Measurements from ENCODE around the gene PI4KB. TPM values are rescaled to one million over a fixed set of nuclear protein-coding genes. Genes with fewer than 3 reads are reported as not detected.
A peak's percentile ranks its signal among the peaks of the same experiment; 100 is the strongest.

Gene PI4KB
- total and polyA plus RNA-seq, 9 of the 15 experiments (the other 6 are each of a cell fraction or from before 2014, with no cell fraction given) = 3.1 to 65.4 (median 45.1) TPM

DNA sequence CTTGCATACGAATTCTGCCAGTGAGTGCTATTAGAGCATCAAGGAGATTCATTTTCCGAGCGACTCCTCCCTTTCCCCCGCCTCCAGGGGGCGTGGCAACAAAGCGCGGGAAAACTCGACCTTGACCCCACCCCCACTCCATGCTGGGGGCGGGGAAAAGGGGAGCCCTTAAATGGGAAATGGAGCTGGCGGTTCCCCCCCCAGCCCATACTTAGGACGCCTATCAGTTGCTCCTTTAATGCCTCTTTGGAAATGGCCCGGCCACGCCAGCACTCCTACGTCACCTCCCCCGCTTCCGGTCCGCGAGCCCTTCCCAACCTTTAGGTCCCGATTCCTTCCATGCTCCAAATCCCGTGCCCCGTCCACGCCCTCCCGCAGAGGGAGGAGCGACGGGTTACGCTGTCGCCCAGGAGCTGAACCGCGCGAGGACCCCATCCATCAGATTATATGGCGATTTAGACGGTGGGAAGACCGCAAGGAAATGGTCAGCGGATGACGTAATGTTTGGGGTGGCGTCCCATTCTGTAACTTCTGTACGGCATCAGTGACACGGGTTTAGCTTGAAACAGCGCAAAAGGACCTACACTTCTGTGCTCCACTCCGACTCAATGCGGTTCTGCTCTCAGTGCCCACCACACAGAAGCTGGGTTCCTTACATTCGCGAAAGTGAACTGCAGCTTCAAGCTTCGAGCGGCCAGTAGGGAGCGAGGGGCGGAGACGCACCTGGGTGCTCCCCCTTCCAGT, 45.8 kb downstream of the PI4KB start (continued):
- TF ChIP-seq, protein P1, sequence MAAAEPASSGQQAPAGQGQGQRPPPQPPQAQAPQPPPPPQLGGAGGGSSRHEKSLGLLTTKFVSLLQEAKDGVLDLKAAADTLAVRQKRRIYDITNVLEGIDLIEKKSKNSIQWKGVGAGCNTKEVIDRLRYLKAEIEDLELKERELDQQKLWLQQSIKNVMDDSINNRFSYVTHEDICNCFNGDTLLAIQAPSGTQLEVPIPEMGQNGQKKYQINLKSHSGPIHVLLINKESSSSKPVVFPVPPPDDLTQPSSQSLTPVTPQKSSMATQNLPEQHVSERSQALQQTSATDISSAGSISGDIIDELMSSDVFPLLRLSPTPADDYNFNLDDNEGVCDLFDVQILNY (CRISPR knock-in tag; IDR thresholded peaks at IDR 0.05) = 0 out of 2 replicates have a peak, but pooled peaks have one; percentile 63
- TF ChIP-seq SAFB (IDR thresholded peaks at IDR 0.05; ENCODE audit: borderline replicate concordance, low read depth, low read length) (no peak; the same call in 1 of the 2 replicates), NCOA1 (IDR thresholded peaks at IDR 0.05; ENCODE audit: low read depth) (peak; percentile 97), ERF (CRISPR knock-in tag; IDR thresholded peaks at IDR 0.05) (peak; percentile 85), SAP30 (IDR thresholded peaks at IDR 0.05; ENCODE audit: borderline replicate concordance, insufficient read depth, low read depth, low read length, poor library complexity, severe bottlenecking) (peak; percentile 61), GTF2F1 (IDR thresholded peaks at IDR 0.05; ENCODE audit: low read depth, low read length) (peak; percentile 26), C11orf30 (IDR thresholded peaks at IDR 0.05; ENCODE audit: low read depth) (peak; percentile 36; the same call in 1 of the 2 replicates), KLF1 (tag; IDR thresholded peaks at IDR 0.05) (peak; percentile 92), SPI1 (IDR thresholded peaks at IDR 0.05; ENCODE audit: borderline replicate concordance, low read depth, low read length) (0 out of 2 replicates have a peak, but pooled peaks have one; percentile 0), ZNF79 (CRISPR knock-in tag; IDR thresholded peaks at IDR 0.05; ENCODE audit: low read depth) (no peak), ZC3H4 (CRISPR knock-in tag; IDR thresholded peaks at IDR 0.05; ENCODE audit: borderline replicate concordance) (peak; percentile 98; the same call in 1 of the 2 replicates), FOXK1 (CRISPR knock-in tag; IDR thresholded peaks at IDR 0.05; ENCODE audit: borderline replicate concordance) (peak; percentile 80), NBN (IDR thresholded peaks at IDR 0.05; ENCODE audit: low read depth) (peak; percentile 97), HDAC8 (tag; IDR thresholded peaks at IDR 0.05) (peak; percentile 79), SP1 (CRISPR knock-in tag; IDR thresholded peaks at IDR 0.05) (peak; percentile 97), NEUROD1 (IDR thresholded peaks at IDR 0.05; ENCODE audit: borderline replicate concordance, low read depth, low read length, partially characterized antibody) (peak; percentile 98)
- TF ChIP-seq, protein P2, sequence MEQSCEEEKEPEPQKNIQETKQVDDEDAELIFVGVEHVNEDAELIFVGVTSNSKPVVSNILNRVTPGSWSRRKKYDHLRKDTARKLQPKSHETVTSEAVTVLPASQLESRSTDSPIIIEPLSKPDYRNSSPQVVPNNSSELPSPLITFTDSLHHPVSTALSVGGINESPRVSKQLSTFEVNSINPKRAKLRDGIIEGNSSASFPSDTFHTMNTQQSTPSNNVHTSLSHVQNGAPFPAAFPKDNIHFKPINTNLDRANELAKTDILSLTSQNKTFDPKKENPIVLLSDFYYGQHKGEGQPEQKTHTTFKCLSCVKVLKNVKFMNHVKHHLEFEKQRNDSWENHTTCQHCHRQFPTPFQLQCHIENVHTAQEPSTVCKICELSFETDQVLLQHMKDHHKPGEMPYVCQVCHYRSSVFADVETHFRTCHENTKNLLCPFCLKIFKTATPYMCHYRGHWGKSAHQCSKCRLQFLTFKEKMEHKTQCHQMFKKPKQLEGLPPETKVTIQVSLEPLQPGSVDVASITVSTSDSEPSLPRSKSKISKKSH (CRISPR knock-in tag; IDR thresholded peaks at IDR 0.05) = no peak
- TF ChIP-seq, protein P3, sequence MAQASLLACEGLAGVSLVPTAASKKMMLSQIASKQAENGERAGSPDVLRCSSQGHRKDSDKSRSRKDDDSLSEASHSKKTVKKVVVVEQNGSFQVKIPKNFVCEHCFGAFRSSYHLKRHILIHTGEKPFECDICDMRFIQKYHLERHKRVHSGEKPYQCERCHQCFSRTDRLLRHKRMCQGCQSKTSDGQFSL (CRISPR knock-in tag; IDR thresholded peaks at IDR 0.05) = peak; percentile 100
- TF ChIP-seq, protein P3 (tag; IDR thresholded peaks at IDR 0.05) = peak in 1 of 2 experiments; percentile 99; a peak in 2 of 4 replicates
- TF ChIP-seq, protein P4, sequence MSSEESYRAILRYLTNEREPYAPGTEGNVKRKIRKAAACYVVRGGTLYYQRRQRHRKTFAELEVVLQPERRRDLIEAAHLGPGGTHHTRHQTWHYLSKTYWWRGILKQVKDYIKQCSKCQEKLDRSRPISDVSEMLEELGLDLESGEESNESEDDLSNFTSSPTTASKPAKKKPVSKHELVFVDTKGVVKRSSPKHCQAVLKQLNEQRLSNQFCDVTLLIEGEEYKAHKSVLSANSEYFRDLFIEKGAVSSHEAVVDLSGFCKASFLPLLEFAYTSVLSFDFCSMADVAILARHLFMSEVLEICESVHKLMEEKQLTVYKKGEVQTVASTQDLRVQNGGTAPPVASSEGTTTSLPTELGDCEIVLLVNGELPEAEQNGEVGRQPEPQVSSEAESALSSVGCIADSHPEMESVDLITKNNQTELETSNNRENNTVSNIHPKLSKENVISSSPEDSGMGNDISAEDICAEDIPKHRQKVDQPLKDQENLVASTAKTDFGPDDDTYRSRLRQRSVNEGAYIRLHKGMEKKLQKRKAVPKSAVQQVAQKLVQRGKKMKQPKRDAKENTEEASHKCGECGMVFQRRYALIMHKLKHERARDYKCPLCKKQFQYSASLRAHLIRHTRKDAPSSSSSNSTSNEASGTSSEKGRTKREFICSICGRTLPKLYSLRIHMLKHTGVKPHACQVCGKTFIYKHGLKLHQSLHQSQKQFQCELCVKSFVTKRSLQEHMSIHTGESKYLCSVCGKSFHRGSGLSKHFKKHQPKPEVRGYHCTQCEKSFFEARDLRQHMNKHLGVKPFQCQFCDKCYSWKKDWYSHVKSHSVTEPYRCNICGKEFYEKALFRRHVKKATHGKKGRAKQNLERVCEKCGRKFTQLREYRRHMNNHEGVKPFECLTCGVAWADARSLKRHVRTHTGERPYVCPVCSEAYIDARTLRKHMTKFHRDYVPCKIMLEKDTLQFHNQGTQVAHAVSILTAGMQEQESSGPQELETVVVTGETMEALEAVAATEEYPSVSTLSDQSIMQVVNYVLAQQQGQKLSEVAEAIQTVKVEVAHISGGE (CRISPR knock-in tag; IDR thresholded peaks at IDR 0.05) = peak in 2 of 3 experiments; percentile 40 to 57; a peak in 3 of 6 replicates
